GM21360 (cell line): ENCODE data around the gene C11orf21.

Source experiments
- ATAC-seq: cut with Tn5 transposase; IDR thresholded peaks from one replicate; pipeline ENCODE4 v1.9.1; 2021; ENCODE audit warnings: mild to moderate bottlenecking, moderate library complexity; ENCODE audit not compliant: unreplicated experiment

The C11orf21 gene

GRCh38 chr11:2262301-2263070, 39.2 kb downstream of the C11orf21 start:
- no peak for ATAC-seq

DNA sequence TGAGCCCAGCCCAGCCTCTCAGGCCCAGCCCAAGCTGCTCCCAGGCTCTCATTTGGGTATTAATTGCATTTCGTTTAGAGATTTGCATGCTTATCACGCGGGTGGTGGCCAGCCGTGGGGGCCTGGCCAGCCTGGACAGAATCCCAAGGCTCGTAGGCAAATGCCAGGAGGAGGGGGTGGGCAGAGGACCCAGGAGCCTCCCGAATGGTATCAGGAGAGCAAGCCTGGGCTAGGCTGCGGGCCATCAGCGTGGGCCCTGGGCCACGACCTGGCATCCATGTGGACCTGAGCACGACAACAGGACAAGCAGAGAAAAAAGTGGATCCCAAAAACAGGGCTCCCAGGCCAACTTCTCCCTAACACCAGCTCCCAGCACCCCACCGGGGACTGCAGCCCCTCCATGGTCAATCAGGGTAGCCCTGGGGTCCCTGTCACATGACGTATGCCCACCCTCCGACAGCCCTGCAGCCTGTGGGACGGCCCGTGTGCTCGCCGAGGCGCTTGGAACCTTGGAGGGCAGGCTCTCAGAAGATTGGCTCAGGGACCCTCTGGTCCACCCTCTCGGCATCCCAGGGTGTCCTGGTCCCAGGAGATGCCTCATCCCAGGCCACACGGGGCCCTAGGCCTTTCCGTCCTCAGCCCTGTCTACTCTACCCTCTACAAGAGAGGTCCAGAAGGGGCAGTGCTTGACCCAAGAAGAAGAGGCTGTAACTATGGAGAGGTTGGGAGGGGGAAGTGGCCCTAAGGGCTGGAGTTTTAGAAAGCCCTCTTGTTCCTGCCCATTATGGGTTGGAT, 40.1 kb downstream of the C11orf21 start:
- ATAC-seq, result no peak

DNA sequence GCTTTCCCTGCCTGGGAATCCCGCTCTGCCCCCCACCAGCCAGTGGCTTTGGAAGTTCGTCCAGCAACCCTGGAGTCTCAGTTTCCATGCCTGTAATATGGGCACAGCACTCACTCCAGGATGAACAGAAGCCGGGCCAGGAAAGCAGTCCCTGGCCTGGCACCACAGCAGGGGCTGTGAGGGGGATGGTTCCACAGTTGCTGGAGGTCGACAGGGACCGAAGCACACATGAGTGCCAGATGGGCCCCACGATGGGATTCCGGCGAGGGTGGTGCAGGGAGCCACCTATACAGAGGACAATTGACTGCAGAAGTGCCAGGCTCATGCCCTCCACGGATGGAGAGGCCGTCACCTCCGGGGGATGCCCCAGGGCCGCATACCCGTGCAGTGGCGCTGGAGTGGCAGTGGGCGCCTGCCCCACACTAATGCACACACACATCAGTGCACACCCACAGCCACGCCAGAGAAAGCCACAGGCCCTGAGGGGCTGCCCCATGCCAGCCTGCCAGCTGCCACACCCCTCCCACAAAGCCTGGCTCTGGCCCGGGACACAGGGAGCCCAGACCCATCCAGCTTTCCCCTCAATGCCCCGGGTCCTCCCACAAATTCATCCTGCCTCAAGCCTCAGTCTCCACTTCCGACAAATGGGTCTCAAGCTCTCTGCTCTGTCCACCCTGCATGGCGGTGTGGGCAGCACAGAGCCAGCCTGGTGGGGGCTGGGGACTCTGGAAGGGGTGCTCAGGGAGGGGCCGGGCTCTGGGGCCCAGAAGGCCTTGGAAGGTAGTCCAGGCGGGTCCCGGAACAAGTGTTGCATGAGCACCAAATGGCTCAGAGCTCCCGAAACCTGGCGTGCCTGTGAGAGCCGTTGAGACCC, 41.0 kb downstream of the C11orf21 start:
- ATAC-seq, result no peak

DNA sequence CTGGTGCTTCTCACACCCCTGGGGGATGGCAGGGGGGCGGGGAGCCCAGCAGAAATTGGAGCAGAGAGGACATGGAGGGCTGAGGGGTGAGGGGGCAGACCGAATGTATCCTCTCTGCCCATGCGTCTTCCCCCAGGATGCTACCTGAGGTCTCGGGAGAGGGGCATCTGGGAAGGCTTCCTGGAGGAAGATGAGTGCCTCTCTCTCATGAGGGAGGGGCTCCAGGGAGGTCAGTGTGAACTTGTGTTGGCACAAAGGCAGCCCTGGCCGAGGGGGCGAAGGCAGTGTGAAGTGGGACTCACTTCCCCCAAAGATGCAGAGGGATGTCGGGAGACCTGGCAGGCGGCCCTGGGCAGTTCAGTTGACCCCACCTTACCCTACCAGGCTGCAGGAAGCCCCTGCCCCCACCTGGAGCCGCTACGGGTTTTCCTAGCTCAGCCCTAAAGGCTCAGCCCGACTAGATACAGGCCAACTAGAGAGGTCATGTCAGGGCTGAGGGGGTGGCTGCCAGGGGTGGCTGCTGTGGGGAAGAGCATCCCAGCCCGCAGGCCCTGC, 41.7 kb downstream of the C11orf21 start:
- ATAC-seq, result no peak

- no peak for ATAC-seq
Measured at GRCh38 chr11:2259466-2259830, 42.3 kb downstream of the C11orf21 start.

DNA sequence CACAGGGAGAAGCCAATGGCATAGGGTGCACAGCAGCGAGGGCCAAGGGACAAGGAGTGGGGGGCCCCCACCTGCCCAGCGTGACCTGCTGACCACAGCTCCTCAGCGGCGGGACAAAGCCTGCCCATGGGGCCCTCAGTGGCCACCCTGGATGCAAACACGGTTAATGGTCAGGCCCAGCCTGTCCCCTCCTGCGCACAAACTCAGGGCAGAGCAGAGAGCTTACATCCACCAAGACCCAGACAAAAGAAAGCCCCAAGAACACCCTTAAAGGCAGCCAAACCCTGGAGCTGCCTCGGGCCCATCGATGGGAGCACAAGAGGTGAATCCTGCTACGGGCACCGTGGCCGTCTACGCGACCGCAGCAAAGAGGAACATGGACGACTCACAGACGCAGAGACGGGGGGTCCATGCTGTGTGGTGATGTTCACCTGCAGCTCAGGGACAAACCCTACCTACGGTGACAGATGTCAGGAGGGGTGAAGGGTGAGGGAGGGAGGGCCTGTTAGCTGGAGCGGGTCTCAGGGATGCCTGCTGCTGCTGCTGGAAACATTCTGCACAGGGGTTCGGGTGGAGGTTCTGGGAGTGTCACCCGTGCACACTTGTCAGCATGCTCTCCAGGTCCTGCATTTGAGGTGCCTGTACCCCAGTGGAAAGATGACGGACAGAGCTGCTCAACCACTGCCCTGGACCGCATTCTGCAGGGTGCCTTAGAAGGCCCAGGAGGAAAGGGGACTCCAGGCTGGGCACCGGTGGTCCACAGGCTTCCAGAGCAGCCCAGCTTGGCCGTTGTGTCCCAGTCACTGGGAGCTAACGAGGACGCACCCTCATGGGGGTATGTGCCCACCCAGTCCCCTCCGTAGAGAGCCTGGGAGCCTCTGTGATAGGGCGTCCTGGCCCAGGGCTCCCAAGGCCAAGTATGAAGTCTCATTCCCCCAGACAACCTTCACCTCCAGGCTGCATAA, 42.9 kb downstream of the C11orf21 start:
- no peak for ATAC-seq

GRCh38 chr11:2256951-2257700, 44.6 kb downstream of the C11orf21 start:
- no peak for ATAC-seq

DNA sequence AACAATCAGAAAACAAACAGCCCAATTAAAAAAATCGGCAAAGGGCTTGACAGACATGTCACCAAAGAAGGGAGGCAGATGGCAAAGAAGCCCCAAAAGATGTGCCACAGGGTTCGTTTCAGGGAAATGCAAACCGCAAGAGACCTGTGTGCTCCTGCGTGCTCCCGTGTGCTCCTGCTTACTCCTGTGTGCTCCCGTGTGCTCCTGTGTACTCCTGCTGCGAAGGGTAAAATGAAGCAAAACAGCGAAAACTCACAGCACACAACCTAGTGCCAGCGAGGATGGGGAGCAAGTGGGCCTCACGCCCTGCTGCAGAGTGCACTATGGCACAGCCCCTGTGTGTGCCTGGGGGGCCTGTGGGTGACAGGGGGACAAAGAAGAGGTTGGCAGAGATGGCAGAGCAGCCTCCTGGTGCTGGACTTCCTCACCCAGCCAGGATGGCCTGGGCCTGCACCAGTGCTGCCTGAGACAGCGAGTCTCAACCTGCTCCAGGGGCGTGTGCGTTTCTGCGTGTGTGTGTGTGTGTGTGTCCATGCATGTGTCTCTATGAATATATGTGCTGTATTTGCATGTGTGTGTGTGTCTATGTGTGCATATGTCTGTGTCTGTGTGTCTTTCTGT, 45.3 kb downstream of the C11orf21 start:
- ATAC-seq, result no peak

DNA sequence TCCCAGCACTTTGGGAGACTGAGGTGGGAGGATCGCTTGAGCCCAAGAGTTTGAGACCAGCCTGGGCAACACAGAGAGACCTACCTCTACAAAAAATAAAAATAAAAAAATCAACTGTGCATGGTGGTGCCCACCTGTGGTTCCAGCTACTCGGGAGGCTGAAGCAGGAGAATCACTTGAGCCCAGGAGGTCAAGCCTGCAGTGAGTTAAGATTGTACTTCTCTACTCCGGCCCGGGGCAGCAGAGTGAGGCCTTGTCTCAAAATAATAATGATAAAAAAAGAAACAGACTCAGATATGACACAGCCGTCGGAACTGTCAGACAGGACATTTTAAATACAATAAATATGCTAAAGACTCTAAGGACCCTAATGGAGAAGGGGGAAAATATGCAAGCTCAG, 49.7 kb downstream of the C11orf21 start:
- ATAC-seq, result no peak

DNA sequence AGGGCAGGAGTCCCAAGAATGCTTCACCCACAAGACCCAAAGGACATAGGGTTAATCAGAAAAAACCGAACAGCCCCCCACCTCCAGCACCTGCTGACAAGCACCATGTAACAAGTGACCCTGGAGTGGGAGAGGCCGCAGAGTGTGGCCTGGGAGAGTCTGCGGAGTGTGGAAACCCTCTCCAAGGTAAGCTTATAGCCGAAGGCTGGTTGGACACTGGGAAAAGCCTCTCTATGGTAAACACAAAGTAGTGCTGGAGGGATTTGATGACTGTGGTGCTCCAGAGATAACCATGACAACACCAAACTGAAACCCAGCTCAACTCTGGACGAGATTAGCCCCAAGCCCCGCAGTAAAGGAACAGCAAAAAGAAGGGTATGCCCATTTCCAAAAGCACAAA, 50.6 kb downstream of the C11orf21 start:
- no peak for ATAC-seq

- ATAC-seq, result no peak
Measured at GRCh38 chr11:2250485-2250884, 51.2 kb downstream of the C11orf21 start.

DNA sequence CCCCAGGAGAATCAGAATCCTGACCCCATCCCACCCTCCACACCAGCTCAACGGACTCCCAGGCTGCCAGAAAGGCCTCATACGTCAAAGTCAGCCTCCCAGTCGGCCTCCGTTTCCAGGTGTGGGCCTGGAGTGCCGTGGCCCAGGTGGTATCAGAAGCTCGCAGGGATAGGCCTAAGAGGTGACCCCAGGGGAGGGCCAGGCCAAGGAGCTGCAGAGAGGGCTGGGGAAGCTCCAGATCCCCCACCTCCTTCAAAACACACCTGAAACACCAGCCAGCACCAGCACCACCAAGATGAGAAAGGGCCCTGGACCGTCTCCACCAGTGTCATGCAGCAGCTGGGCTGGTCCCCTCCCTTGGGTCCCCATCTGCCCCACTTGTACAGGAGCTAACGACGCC, 51.7 kb downstream of the C11orf21 start:
- no peak for ATAC-seq

DNA sequence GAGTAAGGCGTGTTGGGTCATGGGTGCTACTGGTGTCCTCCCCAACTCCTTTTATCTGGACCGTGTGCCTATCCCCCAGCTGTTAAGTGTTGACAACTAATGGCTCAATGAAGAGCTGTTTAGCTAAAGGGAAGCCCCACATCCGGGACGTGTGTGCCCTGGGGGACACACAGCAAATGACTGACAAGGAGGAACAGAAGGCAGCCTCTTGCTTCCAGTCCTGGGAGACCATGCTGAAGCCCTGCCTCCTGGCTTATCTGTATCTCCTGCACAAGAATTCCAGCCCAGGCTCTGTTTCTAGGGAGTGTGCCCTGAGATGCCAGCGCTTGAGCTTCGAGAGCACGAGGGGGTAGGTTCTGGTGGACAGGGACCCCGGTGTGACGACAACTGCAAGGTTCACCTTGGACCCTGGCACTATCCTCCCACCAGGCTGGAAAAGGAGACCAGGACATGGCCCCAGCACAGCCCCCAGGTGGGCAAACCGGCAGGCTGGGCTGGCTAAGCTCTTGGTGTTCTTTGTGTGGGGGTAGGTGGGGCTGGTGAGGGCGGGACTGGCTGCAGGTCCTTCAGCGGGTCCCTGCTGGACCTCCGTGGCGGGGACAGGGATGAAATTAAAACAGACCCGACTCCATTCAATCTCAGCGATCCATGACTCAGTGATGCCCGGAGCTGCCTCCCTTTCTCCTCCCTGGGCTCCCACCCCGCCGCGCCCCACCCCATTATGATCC, 52.4 kb downstream of the C11orf21 start:
- ATAC-seq, result no peak

- no peak for ATAC-seq
Measured at GRCh38 chr11:2248762-2249161, 53.0 kb downstream of the C11orf21 start.

GRCh38 chr11:2248242-2248641, 53.5 kb downstream of the C11orf21 start:
- no peak for ATAC-seq

DNA sequence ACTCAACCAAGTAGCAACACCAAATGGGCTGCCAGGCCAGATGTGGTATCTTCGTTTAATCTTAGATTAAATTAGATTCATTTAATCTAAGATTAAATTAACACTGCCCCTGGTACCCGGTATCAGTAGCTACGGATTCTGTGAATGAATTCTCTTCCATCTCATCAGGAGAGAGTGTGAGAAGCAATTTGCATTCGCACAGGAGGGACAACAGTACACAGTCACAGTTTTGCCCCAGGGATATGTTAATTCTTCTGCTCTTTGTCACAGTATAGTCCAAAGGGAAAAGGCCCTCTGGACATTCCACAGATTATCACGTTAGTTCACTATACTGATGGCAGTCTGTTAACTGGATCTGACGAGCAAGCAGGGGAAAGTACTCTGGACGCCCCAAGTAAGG, 54.2 kb downstream of the C11orf21 start:
- no peak for ATAC-seq
